HG03439 (cell line): Measurements from ENCODE around the gene RXRA.
A peak's percentile ranks its signal among the peaks of the same experiment; 100 is the strongest.

Experiments
- ATAC-seq: cut with Tn5 transposase; IDR thresholded peaks from one replicate; pipeline ENCODE4 v1.9.1; 2021; ENCODE audit warnings: mild to moderate bottlenecking, moderate library complexity; ENCODE audit not compliant: unreplicated experiment

Gene RXRA

DNA sequence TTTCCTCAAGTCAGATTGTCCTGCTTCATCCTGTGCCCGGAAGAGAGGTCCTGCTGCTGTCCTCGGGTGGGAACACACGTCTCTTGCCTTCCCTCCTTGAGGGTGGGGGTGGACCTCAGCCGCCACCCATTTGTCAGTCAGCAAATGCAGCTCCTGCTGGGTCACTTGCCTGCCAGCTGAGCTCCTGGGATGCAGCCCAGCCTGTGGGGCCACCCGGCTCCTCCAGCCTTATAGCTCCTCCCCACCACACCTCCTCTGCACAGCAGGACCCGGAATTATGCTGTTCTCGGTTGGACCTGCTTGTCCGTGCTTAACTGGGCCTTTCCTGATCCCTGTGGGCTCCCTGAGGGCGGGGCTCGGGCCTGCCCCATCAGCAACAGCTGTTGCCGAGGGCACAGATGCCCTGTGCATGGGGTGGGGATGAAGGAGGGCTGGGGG lies 52.7 kb downstream of the RXRA start:
- ATAC-seq = no peak

DNA sequence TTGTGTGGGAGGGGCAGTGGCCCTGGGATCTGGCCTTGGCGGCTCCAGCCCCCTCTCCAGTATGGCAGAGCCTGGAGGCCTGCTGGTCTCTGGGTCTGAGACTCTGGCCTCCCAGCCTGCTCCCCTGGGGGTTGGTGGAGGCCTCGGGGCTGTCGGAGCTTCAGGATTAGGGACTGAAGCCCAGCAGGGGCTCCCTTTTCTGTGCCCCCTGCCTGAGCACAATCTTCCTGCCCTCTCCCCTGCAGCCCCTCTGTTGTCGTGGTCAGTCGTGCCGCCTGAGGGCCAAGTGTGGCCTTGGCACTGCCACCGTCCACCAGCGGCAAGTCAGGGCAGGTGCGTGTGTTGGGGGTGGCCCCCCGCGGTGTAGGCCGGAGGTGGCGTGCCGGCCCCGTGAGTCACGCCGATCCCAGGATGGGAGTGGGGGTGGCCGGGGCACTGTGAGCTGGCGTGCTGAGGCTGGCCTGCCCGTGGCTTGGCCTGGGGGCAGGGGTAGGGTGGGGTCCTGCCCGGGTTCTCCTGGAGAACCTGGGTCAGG lies 53.6 kb downstream of the RXRA start:
- no peak for ATAC-seq

DNA sequence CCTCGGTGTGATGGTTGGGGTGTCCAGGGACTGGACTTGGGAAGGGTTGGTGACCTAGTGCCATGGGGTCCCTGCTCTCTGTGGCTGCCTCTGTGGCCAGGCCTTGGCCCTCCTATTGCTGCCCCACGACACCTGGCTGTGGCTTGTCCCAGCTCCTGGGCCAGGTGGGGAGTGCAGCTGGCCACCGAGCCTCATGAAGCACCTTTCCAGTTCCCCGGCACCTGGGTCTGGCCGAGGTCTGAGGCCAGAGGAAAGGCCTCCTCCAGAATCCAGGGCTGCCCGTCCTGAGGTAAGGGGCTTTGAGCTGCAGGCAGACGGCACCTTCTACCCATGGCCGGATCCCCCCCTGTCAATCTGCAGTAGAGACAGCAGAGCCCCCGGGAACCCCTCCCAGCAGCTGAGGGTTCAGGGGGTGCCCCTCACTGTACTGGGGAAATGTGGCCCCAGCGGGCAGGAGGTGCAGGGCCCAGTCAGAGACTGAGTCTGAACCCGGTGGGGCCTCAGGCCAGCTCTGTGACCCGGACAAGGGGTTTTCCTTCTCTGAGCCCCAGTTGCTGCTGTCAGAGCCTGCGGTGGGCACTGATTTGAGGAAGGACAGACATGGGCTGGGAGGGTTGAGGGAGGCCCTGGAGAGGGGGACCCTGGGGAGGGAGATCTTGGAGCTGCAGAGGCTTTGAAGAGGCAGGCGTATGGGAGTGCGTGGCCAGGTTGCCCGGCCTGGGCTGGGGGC lies 54.5 kb downstream of the RXRA start:
- no peak for ATAC-seq

DNA sequence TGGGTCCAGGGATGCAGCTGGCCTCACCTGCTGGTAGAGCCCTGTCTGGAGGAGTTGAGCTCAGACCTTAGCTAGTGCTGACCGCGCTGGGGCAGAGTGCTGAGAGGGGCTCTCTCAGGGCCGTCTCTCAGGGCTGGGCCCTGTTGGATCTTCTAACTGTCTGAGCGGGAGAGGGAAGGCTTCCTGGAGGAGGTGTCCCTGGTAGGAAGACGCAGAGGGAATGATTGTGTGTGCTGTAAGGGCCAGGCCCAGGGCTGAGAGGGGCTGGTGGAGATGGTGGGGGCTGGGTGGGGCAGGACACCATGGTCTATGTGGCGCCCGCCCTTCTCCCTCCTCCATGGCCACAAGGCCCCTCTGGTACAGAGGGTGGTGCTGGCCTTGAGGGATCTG lies 55.0 kb downstream of the RXRA start:
- no peak for ATAC-seq

DNA sequence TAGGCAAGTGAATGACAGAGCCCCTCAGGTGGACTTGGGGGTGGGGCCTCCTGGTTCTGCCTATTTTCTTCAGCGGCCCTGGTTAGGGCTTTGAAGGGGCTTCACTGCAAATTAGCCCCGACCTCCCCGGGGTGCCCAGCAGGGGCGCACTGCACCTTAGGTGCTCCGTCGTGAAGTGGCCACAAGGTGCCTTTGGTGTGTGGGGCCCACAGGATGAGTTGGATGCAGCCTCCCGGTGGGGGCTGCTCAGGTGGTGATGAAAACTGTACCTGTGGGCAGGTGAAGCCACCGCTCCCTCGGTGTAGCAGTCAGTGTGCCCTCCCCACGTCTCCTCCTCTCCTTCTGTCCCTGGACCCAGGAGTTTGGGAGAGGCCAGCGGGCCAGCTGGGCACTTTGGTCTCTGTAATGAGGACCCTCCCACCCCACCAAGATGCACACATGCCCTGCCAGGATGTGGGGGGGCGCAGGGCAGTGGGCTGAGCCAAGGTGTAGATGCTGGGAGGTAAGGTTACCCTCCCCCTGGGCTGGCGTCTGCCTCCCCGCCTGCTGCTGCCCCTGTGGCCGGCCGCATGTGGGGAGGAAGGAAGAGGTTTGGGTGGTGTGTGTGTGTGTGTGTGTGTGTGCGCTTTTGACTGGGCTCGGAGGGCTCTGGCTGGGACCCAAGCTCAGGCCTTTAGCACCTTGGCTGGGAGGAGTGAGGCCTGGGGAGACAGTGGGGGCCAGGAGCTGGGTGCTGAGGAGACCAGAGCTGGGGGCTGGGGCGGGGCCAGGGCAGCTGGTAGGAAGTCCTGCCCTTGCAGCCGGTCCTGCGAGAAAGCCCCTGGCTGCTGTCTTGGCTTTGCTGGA lies 55.6 kb downstream of the RXRA start:
- ATAC-seq = no peak

DNA sequence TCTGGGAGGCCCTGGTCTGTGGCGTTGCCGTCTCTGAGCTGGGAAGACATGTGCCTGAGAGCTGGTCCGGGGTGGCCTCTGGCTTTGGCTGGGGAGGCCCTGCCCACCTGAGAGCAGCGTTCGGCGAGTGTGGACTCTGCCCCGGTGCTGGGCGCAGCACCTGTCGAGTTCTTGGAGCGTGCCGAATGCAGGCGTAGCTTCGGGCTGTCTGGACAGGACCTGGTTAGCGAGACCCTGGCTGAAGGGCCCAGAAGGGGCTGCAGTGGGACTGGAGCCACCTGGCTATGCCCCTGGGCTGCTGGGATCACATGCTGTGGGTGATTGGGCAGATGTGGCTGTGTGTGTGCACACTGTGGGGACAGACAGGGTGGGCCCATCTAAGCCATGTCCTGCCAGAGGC lies 56.5 kb downstream of the RXRA start:
- no peak for ATAC-seq

DNA sequence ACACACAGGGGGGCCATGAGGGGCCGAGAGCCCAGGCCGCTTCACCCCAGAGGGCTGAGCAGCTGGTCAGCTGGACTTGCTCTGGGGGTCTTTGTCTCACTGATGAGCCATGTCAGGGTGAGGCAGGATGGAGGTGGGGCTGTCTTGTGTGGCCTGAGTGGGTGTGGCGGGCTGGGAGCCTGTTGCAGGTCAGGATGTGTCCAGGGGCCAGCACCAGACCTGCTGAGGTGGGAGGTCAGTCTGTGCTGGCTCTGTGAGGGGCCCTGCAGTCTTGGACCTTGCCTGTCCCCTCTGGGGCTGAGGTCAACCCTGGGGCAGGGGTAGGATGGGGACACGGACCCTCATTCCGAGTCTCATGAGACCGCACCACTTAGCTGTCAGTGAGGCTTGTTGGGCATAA lies 56.9 kb downstream of the RXRA start:
- ATAC-seq = no peak

DNA sequence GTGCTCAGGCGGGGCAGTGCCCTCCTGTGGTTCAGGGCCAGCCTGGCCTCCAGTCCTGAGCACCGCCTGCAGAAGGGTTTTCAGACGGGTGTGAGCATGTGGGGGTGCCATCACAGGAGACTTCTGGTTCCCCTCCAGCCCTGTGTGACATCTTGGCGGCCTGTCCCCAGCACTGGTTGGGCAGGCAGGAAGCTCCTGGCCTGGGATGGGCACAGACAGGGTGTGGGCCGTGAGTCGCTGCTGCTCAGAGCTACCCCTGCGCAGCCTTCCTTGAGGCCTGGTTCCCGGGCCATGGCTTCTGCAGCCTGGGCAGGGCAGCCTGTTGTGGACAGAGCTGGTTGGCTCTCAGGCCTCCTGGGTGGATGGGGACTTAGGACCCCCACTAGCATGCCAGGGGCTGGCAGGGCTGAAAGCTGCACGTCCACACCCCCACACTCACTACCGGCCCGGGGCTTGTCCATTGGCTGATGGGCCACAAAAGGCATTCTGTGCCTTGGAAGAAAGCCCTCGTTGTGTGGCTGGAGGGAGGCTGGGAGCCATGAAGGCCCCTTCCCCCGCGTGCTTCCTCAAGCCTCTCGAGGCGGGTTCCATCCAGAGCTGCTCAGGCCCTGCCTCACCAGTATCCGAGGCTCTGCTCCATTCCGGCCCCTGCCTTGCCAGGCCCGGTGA lies 58.7 kb downstream of the RXRA start:
- no peak for ATAC-seq

DNA sequence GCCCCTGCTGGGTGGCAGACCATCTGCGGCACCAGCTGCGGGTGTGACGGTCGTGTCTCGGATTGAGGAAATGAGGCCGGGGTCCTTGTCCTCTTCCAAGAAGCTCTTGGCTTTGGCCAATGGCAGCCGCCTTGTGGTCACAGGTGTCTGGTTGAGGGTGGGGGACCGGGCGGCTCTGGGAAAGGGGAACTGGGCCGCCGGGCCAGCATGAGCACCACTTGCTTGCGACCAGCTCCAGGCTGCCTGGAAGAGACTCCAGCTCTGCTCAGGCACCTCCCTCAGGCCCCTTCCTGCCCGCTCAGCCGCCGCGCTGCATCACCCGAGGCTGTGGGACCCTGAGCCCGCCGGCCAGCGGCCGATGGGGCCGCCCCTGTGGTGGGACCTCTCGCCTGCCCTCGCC lies 59.7 kb downstream of the RXRA start:
- no peak for ATAC-seq

DNA sequence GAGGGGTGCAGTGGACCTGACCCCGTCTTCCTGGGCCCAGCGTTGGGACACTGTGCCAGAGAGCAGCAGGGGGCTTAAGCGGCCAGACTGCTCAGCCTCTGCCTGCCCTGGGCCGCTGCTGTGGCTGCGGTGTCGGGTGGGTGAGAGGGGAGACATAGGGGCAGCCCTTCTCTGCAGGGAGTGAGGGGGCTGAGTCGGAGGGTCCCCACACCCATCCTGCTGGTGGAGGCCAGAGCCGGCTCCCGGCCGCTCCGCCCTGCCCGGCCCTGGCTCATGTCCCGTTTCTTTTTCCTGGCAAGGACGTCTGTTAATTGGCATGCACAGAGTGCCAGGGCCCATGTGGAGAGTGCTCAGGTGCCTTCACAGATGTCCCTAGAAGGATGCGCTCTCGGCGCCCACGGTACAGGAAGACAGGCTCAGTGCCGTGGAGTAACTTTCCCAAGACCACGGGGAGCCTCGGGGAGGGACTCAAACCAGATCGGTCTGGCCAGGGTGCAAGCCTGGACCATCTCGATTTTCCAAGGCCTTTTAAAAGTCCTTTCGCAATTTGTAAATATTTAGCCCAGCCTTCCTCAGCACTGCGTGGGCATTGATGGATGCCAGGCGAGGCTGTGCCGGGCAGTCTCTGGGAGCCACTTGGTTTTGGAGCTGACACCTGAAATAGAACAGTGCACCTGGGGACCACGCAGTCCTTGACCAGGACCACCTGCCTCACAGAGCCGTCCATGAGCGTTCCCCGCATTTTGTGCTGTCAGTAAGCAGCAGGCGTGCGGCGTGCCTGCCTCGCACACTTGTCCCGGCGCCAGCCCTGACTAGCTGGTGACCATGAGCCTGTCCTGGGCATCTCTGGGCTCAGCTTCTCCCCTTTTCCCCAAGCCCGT lies 60.9 kb downstream of the RXRA start:
- no peak for ATAC-seq

DNA sequence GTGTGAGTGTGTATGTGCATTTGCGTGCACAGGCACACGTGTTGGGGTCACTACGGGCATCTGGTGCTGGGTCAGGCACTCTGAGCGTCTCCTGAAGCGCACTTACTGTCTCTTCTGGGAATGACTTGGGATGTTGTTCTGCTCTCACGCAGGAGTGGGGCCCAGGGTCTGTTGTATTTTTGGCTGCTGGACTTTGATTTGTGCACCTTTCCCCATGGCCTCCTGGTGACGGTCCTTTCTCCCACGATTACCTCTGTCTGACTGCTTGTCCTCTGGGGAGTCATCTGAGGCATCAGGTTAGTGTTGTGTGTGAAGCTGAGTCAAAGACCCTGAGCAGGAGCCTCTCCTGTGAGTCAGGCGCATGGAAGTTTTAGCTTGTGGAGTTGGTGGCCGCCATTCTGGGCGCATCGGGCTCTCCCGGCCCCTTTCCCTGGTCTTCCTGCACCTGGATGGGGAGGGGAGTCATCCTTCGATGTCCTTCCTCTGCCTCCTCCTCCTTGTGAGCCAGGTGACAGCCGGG lies 62.1 kb downstream of the RXRA start:
- no peak for ATAC-seq

DNA sequence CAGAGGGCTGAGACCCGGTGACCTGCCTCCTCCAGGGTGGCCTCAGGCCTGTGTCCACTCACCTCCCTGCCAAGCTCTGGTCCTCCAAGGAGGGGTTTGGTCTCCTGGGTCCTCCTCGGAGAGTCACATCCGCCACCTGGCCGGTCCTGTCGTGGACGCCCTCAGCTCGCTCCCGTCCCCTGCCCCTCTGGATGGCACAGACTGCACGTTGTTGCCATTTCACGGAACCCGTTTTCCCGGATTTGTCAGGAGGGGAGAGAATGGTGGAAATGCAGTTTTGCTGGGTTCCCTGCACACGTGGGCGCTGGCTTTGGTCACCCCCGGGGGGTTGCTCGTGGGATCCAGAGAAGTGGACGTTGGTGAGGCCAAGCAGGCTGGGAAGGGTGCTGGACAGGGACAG lies 62.7 kb downstream of the RXRA start:
- no peak for ATAC-seq

DNA sequence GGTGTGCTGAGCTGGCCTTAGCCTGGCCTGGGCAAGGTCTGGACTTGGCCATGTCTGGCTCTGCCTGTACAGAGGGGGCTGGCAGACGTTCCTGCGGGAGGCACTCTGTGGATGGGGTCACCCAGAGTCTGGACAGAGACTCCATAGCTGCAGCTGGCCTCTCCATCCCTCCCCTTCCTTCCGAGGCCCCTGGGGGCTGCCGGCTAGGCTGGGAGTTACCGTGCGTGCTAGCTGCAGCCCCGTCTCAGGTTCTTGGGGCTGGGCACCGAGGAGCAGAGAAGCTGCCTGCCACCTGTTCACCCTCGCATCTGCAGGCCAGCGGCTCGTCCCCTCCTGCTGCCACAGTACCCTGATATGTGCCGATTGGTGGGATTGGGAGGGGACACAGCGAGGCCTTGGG lies 63.4 kb downstream of the RXRA start:
- ATAC-seq = no peak

DNA sequence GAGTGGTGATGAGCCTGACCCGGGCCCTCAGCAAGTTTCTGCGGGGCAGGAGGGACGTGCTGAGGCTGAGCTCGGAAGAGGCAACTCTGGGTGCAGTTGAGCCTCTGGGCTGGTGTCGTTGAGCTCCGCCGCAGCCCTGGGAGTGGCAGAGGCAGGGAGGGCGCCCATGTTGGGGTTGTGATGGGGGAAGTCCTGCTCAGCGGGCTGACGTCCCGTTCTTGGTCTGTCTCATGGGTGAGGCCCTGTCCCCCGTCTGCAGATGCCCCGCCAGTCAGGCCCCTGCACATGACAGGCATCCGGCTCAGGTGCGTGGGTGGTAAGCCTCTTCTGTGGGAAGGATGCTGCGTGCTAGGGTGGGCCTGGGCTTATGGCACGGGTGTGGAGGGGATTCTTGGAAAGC lies 64.3 kb downstream of the RXRA start:
- ATAC-seq = peak; percentile 37

DNA sequence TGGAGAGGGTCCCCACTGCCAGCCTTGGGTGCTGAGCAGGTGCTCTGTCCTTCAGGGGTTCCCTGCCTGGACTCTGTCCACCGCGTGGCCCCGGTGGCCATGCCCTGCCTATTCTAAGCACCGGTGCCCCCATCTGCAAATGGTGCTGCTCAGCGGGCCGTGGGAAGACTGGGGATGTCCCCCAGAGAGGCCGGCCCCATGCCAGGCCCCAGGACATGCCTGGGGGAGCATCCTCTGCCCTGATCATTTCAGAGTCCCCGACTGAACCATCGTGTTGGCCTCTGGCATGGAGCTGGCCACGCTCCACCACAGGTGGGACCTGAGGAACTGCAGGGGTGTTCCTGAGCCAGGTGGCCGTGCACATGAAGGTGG lies 64.7 kb downstream of the RXRA start:
- ATAC-seq = peak; percentile 31

DNA sequence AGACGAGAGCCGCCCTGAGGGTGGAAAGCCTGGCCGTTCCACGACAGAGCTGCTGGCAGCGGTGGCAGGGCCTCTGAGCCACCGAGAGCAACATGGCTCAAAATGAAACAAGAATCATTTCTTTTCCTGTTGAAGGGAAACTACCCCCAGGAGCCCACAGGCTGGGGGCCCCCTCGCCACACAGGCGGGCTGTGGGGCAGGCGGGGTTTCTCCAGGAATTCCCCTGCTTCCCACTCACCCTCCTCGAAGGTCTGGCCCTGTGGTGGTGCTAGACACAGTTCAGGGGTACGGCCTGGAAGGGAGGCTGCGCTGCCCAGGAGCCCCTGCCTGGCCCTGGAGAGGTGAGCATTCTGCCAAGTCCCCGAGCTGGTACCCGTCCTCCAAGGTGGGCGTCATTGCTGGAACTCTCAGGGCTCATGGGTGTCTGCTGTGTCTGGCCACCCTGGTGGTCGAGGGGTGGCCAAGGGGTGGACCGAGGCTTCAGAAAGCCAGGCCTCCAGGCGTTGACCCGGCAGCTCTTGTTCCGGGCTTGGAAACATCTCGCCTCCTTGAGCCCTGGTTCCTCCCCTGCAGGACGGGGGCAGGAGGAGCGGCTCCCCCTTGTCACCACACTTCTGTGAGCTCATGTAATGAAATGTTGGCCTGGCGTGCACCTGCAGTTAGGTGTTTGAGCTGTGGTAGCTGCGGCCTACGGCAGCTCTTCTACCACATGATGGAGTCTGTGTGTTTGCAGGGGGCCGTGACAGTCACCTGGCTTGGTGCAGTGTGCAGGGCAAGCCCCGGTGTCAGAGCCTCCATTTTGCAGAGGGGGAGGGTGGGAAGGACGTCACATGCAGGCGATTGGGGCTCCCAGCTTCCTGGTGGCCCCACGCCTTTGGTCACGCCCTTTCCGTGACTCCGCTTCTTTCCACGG lies 65.3 kb downstream of the RXRA start:
- ATAC-seq = peak; percentile 49

DNA sequence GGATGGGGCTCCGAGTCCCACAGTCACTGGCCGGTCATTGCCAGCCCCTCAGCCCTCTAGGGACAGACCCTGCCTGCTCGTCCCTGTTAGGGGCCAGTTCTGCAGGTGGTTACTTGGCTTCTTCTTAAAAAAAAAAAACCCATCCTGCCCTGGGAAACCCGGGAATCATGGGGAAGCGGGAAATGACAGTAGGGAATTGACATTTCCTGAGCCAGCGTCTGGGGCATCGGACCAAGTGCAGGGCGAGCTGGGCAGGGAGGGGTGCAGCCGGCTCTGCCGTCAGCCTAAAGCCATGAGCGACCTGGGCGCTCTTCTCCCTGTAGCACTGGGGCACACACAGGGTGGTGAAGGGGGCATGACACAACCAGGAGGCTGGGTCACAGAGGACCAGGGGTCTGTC lies 66.6 kb downstream of the RXRA start:
- no peak for ATAC-seq

DNA sequence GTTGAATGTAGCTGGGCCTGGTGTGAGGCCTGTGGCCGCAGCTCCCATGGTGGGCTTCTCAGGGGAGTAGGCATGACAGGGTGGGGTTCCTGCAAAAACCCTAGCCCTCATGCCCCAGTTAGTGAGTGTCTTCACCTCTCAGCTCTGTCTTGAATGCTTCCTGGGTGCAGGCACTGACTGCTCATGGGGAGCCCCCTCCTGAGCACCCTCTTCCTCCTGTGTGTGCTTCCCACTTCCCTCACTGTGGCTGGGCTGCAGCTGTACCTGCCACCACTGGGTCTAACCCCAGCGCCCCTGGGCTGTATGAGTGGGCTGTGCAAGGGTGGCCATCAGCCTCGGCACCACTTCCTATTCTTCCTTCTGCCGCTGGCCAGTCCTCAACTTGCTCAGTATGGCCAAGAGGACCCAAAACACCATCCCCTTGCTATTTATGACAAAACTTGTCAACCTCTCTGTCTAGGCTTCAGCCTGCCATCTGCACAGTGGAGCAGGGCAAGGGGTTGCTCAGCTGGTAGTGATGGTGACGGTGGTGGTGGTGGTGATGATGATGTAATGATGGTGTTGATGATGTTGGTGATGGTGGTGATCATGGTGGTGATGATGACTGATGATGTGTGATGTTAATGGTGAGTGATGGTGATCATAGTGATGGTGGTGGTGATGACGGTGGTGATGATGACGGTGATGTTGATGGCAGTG lies 67.5 kb downstream of the RXRA start:
- ATAC-seq = no peak

DNA sequence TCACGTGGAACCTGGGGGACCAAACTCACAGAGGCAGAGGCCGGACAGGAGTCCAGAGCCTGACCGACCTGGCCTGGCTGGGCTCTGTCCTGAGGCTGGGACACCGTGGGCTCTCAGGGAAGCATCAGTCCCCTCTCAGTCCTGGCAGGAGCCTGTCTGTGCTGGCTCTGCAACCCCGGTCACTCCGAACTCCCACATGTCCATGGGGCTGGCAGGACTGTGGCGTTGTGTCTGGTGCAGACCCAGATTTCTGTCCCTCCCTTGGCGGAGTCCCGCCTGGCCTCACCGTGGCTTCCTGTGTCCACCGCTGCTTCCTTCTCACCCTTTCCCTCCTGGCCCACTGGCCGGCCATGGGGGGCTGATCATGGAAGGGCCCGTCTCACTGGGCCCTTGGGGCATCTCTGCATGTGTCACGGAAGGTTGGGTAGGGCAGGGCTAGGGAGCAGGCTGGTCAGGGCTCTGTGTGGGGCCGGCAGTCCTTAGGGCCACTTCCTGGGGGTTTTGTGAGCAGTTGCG lies 68.8 kb downstream of the RXRA start:
- ATAC-seq = no peak
